ENCODE measurements around the gene RRAD.
"Not testable (repeated sequence)": the region's sequence is repeated elsewhere in the genome, so short reads cannot be mapped to it uniquely, and the experiment has no call there.

RRAD gene

GRCh38 chr16:66937725-66938337 lies 12.5 kb upstream of the RRAD start:
- Histone ChIP-seq H3K27me3 (no peaks in the 10 kb centered on the region), H3K9me3 (no peaks in the 10 kb centered on the region), H3K4me1 (ENCODE audit: control insufficient read depth in 1 of 2, insufficient read depth in 1 of 2, low read depth in 1 of 2, low read length in 1 of 2) (peaks cover 20 to 23% of the 10 kb centered on the region in 2 experiments), H3K27ac (no peak overlapping the region), H3K4me3 (ENCODE audit: low read depth in 1 of 2, low read length in 1 of 2) (no peak overlapping the region), H3K36me3 (peaks cover 48% of the 10 kb centered on the region)
- TF ChIP-seq CTCF (IDR thresholded peaks at IDR 0.05), result no peak

GRCh38 chr16:66936889-66937554 lies 11.7 kb upstream of the RRAD start:
- Histone ChIP-seq H3K4me1 (ENCODE audit: control insufficient read depth in 1 of 2, insufficient read depth in 1 of 2, low read depth in 1 of 2, low read length in 1 of 2) (peaks cover 20 to 23% of the 10 kb centered on the region in 2 experiments), H3K4me3 (ENCODE audit: low read depth in 1 of 2, low read length in 1 of 2) (no peak overlapping the region), H3K27ac (no peak overlapping the region), H3K9me3 (no peaks in the 10 kb centered on the region), H3K27me3 (no peaks in the 10 kb centered on the region), H3K36me3 (peaks cover 46% of the 10 kb centered on the region)
- no peak for TF ChIP-seq CTCF (IDR thresholded peaks at IDR 0.05)

GRCh38 chr16:66936462-66936861 lies 11.1 kb upstream of the RRAD start:
- H3K36me3 ChIP-seq, result peaks cover 44% of the 10 kb centered on the region
- H3K27me3 ChIP-seq, result no peaks in the 10 kb centered on the region
- no peak overlapping the region for H3K4me3 ChIP-seq (ENCODE audit: low read depth in 1 of 2, low read length in 1 of 2)
- no peak for TF ChIP-seq CTCF (IDR thresholded peaks at IDR 0.05)
- no peaks in the 10 kb centered on the region for H3K9me3 ChIP-seq
- H3K4me1 ChIP-seq (ENCODE audit: control insufficient read depth in 1 of 2, insufficient read depth in 1 of 2, low read depth in 1 of 2, low read length in 1 of 2), result peaks cover 20 to 23% of the 10 kb centered on the region in 2 experiments
- H3K27ac ChIP-seq, result peak overlapping the region; percentile 5

GRCh38 chr16:66935314-66936011 lies 10.1 kb upstream of the RRAD start, which contains the start of gene CES2:
Gene CES2, plus strand, starts transcription at chr16:66935516. Its CDS starts 120 bp downstream, at chr16:66935636.
- TF ChIP-seq CTCF (IDR thresholded peaks at IDR 0.05), result no peak
- Histone ChIP-seq H3K36me3 (peaks cover 34% of the 10 kb centered on the region), H3K4me1 (ENCODE audit: control insufficient read depth in 1 of 2, insufficient read depth in 1 of 2, low read depth in 1 of 2, low read length in 1 of 2) (peaks cover 20 to 23% of the 10 kb centered on the region in 2 experiments), H3K9me3 (no peaks in the 10 kb centered on the region), H3K27me3 (no peaks in the 10 kb centered on the region), H3K4me3 (ENCODE audit: low read depth in 1 of 2, low read length in 1 of 2) (peak within 1 kb of the TSS; percentile 84 to 92), H3K27ac (peak within 1 kb of the TSS; percentile 86)

- Histone ChIP-seq H3K4me1 (ENCODE audit: control insufficient read depth in 1 of 2, insufficient read depth in 1 of 2, low read depth in 1 of 2, low read length in 1 of 2) (peaks cover 20 to 23% of the 10 kb centered on the region in 2 experiments), H3K36me3 (peaks cover 29% of the 10 kb centered on the region), H3K4me3 (ENCODE audit: low read depth in 1 of 2, low read length in 1 of 2) (peak overlapping the region; percentile 84 to 92), H3K27ac (peak overlapping the region; percentile 86)
- H3K9me3 ChIP-seq, H3K27me3 ChIP-seq: not testable (repeated sequence)
Observed at GRCh38 chr16:66934839-66935313, 9.5 kb upstream of the RRAD start.
